GM18951 (cell line): ENCODE results near the gene RXFP3.
"Not testable (repeated sequence)": the region's sequence is repeated elsewhere in the genome, so short reads cannot be mapped to it uniquely, and the experiment has no call there.

Experiments used
- POLR2A ChIP-seq: IDR thresholded peaks from 4 replicates; pipeline ENCODE4 v1.6.1; 2011; ENCODE audit warnings: mild to moderate bottlenecking; ENCODE audit not compliant: insufficient read length, insufficient read depth; ENCODE audit errors: extremely low read depth
- in situ Hi-C: fragments of 300-500 bp; cut with MboI; formaldehyde crosslinking; loops from one replicate; pipeline ENCODE4 v1.12.0; 2022; ENCODE audit warnings: low sequenced_read_pairs, mixed read lengths, inconsistent platforms; ENCODE audit not compliant: unreplicated experiment

Gene RXFP3, protein sequence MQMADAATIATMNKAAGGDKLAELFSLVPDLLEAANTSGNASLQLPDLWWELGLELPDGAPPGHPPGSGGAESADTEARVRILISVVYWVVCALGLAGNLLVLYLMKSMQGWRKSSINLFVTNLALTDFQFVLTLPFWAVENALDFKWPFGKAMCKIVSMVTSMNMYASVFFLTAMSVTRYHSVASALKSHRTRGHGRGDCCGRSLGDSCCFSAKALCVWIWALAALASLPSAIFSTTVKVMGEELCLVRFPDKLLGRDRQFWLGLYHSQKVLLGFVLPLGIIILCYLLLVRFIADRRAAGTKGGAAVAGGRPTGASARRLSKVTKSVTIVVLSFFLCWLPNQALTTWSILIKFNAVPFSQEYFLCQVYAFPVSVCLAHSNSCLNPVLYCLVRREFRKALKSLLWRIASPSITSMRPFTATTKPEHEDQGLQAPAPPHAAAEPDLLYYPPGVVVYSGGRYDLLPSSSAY

DNA sequence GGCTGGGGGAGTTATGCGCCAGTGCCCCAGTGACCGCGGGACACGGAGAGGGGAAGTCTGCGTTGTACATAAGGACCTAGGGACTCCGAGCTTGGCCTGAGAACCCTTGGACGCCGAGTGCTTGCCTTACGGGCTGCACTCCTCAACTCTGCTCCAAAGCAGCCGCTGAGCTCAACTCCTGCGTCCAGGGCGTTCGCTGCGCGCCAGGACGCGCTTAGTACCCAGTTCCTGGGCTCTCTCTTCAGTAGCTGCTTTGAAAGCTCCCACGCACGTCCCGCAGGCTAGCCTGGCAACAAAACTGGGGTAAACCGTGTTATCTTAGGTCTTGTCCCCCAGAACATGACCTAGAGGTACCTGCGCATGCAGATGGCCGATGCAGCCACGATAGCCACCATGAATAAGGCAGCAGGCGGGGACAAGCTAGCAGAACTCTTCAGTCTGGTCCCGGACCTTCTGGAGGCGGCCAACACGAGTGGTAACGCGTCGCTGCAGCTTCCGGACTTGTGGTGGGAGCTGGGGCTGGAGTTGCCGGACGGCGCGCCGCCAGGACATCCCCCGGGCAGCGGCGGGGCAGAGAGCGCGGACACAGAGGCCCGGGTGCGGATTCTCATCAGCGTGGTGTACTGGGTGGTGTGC is at the start of gene RXFP3:
RXFP3 (plus strand) TSS at position 6 of the 636 bp plus-strand sequence; CDS start at position 361, 355 bp downstream.
- in situ Hi-C loops, result no loop called here
- no peak for TF ChIP-seq POLR2A

DNA sequence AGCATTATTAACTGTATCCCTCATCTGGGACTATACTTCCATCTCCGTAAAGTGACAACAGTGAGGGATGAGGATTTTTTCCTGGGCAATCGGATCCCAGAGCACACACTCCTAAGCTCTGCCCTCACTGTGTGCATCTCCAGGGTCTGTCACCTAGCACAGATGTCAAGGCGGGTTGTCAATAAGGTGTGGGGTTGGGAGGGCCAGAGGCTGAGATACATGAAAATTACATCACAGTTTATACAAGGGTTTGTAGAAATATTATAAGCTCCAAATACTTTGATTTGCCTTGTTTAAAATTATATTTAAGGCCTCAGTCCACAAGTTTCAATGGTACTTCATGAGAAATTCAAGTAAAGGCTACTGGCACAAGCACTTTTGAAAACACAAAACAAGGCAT is 48.9 kb upstream of the RXFP3 start:
- no peak for TF ChIP-seq POLR2A
- in situ Hi-C loops, result no loop called here

DNA sequence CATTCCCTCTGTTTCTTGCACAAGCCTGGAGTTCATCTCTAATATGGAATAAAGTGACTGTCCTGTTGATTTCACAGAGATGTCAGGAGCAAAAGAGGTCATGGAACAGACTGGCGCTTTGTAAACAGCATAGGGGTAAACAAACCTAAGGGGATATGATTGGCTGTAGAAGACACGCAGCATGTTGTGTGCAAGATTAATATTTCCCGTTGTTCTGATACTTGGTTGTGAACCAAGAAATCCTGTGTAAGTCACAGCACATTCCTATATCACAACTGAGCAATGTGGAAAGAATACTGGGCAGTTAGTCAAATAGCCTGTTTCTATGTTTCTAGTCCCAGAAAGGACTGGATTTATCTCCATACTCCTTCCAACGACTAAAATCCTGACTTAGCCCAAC is 47.6 kb upstream of the RXFP3 start:
- in situ Hi-C loops, result no loop called here
- no peak for TF ChIP-seq POLR2A

- TF ChIP-seq POLR2A, result no peak
- in situ Hi-C loops, result no loop called here
Observed at GRCh38 chr5:33890131-33891032, 45.8 kb upstream of the RXFP3 start.

GRCh38 chr5:33891446-33891787 is 44.8 kb upstream of the RXFP3 start:
- in situ Hi-C loops, result no loop called here
- TF ChIP-seq POLR2A, result no peak

- in situ Hi-C loops, result no loop called here
- peak; percentile 29 for TF ChIP-seq POLR2A
Observed at GRCh38 chr5:33891788-33892619, 44.2 kb upstream of the RXFP3 start, which contains the start of gene ADAMTS12. TSS of gene ADAMTS12 (minus strand) at chr5:33891990. CDS start at chr5:33891856, 134 bp downstream.

GRCh38 chr5:33892620-33893137 is 43.5 kb upstream of the RXFP3 start:
- no peak for TF ChIP-seq POLR2A
- in situ Hi-C loops, result no loop called here

- no peak for TF ChIP-seq POLR2A
- in situ Hi-C loops, result no loop called here
Observed at GRCh38 chr5:33894566-33894965, 41.6 kb upstream of the RXFP3 start.

DNA sequence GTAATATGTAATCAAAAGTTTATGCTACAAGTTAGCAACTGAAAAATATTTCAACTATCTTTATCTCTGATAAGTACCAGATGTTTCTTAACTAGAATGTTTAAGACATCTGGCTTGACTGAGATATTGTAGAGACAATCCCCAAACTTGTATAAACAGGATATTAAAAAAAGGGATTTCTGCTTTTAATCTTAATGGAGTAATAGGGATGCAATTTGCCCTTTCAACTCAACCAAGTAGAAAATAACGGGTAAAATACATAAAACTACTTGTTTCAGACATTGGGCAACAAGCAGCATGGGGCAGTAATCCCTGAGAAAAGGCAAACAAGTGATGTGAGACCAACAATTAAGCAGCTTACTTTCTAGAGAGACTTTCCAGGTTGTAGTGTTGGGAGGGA is 35.0 kb upstream of the RXFP3 start:
- in situ Hi-C loops, result no loop called here
- no peak for TF ChIP-seq POLR2A

DNA sequence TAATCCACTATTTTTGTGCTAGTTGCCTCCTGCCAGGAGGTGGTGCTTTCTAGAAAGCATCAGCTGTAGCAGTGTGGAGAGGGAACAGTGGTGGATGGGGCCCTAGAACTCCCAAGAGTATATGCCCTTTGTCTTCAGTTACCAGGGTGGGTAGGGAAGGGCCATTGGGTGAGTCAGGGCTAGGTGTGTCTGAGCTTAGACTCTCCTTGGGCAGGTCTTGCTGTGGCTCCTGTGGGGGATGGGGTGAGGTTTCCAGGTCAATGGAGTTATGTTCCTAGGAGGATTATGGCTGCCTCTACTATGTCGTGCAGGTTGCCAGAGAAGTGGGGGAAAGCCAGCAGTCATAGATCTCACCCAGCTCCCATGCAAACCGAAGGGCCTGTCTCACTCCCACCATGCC is 33.1 kb upstream of the RXFP3 start:
- no peak for TF ChIP-seq POLR2A
- in situ Hi-C loops, result no loop called here

DNA sequence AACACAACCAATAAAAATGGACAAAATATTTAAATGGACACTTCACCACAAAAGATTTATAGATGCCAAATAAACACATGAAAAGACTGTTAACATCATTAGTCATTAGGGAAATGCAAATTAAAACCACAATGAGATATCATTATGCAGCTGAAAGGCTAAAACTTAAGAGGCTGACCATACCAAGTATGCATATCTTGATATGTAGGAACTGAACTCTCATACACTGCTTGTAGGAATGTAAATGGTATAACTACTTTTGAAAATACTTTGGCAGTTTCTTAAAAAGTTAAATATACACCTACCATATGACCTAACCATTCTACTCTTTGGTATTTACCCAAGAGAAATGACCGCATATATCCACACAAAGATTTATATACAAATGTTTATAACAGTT is 30.8 kb upstream of the RXFP3 start:
- in situ Hi-C loops, result no loop called here
- no peak for TF ChIP-seq POLR2A

DNA sequence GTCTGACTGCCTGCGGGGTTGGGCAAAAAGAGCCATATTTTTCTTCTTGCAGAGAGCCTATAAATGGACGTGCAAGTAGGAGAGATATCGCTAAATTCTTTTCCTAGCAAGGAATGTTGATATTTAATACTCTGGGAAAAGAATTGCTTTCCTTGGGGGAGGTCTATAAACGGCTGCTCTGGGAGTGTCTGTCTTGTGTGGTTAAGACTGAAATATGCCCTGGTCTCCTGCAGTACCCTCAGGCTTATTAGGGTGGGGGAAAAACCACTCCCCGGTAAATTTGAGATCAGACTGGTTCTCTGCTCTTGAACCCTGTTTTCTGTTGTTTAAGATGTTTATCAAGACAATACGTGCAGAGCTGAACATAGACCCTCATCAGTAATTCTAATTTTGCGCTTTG is 29.9 kb upstream of the RXFP3 start:
- in situ Hi-C loops, result not testable (repeated sequence)

- in situ Hi-C loops, result not testable (repeated sequence)
Observed at GRCh38 chr5:33914844-33915243, 21.3 kb upstream of the RXFP3 start.
